ENCODE measurements around the gene CITED2.
"Not testable (repeated sequence)": the region's sequence is repeated elsewhere in the genome, so short reads cannot be mapped to it uniquely, and the experiment has no call there.

Gene CITED2, protein sequence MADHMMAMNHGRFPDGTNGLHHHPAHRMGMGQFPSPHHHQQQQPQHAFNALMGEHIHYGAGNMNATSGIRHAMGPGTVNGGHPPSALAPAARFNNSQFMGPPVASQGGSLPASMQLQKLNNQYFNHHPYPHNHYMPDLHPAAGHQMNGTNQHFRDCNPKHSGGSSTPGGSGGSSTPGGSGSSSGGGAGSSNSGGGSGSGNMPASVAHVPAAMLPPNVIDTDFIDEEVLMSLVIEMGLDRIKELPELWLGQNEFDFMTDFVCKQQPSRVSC

DNA sequence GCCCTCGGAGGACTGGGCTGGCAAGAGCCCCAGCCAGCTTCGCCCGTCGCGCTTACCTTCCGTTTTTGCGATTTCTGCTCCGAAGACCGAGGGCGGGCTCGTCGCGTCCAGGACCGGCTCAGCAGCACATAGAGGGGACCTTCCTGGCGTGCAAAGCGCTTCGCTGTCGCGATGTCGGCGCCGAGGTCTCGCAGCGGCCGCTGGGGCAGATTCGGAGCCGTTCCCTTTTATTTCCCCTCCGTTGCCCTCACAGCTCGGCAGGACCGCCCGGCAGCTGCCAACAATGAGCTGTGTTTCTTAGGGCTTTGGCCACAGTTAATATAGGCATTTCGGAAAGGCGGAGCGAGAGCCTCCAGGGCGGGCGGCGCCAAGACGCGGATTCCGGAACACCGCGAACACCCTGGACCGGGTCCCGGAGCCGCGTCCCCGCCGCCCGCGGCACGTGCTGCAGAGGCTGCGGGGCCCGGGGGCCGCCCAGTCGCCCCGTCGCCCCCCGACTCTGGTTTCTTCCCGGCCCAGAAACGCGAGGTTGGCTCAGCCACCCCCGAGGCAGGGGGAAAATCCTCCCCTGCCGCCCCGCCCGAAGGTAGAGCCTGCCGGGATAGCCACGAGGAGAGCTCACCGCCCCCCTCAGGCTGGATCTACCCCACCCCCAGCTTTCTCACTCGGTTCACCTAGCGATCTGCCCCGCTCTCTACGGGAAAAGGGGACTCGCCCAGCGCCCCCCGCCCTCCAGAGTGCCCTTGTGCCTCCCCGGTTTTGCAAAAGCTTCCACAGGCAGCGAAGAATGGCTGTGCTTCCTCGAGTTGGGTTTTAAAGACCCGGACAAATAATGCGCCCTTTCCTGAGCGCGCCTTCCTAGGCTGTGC, at the start of gene CITED2:
Gene CITED2 (minus strand): TSS at position 292 of the 869 bp plus-strand sequence. CDS start 704 bp downstream, outside the sequence.
- peak; percentile 94 for DNase-seq

DNA sequence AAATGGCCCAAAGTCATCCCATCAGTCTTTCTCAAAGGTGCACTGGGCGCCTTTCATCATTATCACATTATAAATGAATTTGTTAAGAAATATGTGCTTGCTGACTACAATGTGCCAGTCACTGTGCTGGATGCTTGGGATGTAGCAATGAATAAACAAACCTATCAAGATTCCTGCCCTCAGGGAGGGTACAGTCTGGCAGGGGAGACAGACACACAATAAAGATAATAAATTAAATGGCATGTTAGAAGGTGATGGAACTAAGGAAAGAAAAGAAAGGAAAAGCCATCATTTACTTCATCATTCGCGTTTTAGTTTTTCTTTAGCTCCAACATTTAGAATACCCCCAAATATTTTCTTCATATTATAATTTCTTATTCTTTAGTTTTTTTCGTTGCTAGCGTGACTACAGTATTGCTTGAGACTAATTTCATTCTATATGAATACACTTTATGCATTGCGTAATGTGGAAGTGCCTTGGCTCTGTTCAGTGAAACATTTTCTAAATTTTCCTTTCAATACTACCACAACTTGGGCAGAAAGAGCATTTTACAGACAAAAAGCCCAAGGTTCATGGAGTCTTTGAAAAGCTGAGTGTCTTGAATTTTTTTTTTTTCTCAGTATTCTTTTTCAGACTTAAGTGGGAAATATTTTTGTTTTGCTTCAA, 48.7 kb upstream of the CITED2 start:
- no peak for DNase-seq

DNA sequence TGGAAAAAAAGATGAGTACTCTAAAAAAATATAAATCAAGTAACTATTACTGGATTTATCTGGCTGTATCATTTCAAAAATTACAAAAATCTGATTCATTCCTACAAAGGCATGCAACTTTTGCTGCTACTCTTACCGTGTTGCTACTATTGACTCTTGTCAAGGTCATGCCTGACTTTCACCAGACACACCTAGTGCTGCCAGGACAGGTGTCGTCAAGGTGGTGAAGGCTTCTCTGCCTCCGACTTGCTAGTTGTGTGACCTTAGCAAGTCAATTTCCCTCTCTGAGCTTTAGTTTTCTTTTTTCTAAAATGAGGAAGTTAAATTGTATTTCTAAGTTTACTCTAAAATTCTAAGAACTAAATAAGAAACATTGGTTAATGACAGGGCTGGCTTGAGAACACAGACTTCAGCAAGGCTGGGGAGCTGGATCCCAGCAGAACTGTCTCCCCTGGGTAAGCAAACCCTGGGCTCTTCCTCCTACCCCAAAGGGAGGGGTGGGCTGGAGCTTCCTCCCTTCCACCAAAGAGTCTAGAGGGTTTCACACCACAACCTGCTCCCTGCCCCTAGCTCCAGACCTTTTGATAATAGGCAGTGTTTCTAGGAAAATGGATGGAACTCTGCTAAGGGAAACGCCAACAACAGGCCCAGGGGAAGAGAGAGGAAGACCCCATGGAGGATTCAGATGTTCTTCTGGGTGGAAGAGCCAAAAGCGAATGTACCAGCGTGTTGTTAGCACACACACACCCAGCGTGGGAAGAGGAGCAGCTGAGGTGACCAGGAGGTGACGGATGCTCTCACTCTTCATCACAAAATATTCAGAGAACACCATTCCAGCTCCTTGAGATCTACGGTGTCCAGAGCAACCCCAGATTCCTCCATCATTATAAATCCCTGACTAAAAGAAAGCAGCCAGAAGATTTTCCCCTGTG, 47.9 kb upstream of the CITED2 start:
- DNase-seq = no peak

DNA sequence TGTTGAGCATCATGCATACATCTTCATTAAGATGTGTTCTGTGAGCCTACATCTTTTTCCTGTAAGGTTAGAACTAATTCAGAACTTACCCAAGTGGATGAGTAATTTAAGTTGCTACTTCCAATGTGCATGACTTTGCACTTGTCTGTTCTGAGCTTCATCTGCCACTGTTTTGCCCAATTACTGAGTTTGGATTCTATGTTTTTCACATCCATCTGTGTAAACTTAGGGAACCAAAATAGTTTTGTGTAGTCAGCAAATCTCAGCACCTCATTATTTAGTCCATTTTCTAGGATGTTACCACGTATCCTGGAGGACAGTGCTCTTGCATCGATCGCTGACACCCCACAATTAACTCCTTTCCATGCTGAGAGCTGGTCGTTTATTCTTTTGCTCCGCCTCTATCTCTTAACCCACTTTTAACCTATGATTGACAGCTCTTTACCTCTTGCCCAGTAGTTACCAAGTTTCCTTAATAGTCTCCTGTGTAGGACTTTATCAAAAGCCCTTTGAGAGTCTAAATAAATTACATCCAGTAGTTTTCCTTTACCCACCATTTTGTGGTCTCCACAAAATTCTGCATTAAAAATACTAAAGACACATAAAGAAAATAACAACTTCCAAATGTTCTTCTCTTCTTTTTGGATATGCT, 44.2 kb upstream of the CITED2 start:
- DNase-seq = no peak

DNA sequence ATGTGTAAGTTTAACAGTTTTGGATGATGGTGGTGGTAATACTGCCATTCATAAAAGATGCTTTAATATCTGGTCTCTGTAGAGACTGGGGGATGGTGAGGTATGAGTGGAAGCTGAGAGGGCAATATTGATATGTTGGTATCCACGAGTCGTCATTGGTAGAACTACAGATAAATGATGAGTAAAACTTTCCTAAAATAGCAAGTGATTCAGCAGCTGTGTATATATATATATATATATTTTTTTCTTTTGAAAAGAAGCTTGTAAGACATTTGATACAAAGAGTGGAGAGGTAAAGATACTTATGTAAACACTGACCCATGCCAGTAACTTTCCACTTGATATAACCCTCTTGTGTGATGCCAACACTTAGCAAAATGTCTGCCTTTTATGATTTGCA, 41.7 kb upstream of the CITED2 start:
- DNase-seq = no peak

DNA sequence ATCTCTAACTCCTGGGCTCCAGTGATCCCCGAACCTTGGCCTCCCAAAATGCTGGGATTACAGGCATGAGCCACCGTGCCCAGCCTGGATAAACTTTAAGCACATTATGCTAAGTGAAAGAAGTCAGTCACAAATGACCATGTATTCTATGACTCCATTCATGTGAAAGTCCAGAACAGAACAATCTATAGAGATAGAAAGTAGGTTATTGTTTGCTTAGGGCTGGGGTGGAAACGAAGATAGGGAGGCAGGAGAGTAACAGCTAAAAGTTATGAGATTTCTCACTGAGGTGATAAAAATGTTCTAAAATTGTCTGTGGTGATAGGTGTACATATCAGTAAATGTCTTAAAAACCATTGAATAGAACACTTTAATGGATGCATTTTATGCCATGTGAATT, 40.9 kb upstream of the CITED2 start:
- DNase-seq = no peak

DNA sequence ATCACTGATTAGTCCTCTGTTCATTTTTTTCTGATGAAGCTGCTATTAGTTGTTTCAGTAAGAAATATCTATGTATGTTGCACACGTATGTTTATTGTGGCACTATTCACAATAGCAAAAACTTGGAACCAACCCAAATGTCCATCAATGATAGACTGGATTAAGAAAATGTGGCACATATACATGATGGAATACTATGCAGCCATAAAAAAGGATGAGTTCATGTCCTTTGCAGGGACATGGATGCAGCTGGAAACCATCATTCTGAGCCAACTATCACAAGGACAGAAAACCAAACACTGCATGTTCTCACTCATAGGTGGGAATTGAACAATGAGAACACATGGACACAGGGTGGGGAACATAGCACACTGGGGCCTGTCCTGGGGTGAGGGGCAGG, 37.7 kb upstream of the CITED2 start:
- not testable (repeated sequence) for DNase-seq

DNA sequence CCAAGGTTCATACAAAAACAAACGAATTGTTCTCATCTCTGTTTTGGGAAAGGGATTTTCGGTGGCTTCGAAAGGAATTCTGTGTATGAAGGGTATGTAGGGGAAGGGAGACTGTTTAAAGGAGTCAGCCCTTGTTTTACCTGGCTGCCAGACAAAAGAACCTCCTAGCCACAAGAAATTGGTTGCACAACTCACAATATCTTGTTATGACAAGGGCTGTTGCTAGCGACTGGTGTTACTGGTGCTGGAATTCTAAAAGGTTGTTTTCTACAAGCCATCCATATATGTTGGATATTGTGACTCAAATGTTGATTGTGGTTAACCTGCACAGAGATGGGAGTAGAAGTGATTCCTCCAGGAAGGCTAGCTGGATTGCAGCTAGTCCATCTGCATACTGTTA, 34.6 kb upstream of the CITED2 start:
- no peak for DNase-seq

DNA sequence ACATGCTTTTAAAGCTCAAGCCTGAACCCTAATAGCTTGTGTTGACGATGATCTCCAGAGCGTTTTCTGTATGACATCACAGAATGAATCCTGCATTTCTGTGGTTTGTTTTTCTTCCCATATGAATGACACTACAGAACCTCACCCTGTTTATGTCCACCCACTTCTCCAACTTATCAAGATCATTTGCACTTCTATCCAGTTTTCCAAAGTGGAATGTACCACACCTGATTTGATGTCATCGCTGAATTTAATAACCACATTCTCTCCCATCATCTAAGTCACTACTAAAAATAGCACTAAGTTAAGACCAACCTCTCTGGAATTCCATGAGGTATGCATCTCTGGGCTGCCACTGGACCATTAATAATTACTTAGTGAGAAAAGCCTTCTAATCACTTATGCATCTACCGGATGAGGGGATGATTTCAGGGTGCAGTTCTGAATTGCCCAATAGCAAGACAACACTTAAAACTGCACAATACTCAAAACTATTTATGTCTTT, 33.3 kb upstream of the CITED2 start:
- DNase-seq = no peak

DNA sequence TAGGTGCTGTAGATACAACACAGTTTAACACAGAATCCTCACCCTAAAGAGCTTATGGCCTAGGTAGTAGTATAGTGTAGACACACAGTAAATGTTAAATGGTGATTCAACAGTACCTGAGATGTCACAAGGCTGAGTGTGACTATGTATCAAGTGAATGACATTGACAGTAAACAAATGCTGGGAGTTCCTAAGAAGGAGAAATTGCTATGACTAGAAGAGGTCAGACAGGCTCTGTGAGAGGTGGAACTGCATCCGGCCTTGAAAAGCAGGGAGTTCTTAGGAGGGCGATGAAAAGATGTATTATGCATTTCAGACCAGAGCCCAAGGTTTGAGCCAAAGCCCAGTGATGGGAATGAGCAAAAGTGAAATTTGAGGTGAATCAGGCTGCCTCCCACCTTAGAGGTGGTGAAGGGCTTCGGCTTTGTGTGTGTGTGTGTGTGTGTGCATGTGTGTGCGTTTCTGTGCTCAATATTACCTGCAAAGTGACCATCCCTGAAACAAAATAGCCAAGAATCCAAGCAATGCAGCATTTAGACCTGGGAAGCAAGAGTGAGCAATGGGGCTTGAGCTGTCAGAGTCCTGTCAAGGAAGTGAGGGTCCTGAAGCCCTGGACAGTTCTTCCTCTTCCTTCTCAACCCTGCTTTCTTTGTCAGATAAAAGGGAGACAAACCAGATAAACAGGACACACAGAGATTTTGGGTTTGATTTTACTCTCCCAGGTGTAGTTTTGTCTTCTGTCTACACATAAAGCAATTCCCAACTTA, 32.3 kb upstream of the CITED2 start:
- DNase-seq = no peak

DNA sequence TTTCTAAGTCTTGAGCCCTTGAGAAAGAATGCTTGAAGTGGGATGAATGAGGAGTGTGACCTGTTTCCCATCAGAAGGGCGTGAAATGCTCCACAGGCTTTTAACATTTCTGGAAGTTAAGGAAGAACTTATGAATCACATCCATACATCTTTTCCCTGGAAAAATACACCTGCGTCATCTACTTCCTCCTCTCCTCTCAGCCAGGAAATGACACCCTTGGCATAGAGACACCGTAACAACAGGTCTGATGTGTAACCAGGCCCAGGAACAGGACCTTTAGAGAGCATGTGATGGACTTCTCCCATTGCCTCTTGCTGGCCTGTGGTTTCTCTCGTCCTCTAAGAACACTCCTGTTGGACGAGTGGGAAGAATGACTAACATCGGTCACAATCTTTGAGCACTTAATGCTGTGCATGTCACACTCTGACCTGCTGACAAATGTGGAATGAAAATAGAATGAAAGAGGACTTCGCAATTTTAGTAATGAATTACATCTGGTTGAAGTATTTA, 28.5 kb upstream of the CITED2 start:
- no peak for DNase-seq

DNA sequence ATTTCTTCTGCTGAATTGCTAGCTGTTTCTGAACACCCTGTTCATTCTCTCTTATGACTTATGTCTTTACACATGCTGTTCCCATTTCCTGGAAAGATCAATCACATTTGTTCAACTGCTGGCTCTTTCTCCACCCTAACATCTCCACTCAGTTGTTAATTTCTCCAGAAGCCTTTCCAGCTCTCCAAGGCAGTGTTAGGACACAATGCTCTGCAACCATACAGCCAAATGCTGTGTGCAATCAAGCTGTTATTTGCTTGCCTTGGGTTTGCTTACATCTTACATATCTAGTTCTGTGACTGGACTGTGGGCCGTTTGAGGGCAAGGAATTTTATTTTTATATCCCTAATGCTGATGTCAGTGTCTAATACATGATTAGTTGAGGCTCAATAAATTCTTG, 24.2 kb upstream of the CITED2 start:
- no peak for DNase-seq

DNA sequence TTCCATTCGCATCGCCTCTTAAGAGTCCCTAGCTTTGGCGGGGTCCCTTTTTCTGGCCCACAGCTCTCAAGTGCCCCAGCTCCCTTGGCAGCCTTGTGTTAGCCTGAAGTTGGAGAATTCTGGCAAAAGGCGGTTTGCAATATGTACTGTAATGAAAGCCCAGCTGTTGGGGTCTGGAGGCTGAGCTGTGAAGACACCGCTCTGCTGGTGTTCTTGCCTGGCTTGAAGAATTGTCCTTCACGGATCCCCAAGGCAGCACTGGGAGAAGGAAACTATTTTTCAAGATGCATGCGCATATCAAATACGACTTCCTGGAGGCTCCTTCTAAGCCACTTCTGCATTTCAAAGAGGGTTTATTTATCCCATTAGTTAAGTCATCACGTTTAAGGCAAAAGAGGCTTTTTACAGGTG, 21.4 kb upstream of the CITED2 start:
- no peak for DNase-seq

DNA sequence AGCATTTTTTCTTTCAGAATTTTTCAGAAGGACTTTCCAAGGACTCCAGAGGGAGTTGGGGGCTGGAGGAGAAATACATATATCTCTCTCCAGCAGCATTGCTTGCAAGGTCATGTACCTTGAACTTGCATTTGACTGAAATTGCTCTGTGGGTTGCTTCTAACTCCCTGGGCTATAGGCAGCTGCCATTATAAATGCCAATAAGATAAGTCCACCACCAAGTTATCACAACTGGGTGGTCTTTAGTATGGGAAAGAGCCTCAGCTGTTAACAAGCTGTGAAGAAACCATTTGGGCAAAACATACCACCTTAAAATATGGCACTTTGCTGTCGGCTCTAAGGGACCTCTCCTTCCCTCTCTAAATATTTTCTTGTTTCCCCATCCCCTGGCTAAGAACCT, 20.9 kb upstream of the CITED2 start:
- DNase-seq = no peak

DNA sequence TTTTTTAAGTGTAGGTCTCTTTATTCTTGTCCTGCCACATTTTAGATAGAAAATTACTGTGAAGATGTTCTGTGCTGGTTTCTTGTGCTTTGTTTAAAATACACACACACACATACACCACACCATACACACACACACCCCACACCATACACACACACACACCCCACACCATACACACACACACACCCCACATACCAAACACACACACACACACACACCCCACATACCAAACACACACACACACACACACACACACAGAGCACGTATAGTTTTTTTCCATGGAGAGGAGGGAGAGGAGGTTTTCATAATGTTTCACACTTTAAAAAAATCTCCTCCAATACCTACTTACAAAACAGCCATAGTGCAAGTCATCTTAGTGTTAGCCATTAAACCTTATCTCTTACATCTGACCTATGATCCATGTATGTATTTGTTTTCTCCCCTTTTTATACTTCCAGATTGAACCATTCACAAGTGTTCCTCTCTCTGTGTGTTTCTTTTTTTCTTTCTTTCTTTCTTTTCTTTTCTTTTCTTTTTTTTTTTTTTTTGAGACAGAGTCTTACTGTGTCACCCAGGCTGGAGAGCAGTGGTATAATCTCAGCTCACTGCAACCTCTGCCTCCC, 19.7 kb upstream of the CITED2 start:
- DNase-seq = no peak

DNA sequence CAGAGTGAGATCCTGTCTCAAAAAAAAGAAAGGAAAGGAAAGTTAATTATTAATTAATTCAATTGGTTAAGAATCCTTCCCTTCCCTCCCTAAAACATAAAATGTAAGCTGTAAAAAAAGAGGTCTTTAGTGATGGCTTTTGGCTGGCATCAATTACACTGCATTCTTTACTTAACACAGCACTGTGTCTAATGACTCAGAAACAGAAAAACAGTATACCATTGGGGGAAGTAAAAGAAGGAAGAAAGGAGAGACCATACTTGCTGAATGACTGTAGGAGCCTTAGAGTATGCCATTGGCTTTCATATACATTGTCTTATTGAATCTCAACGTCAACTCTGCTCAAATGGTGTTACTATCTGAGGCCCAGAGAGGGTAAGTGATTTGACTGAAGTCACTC, 18.3 kb upstream of the CITED2 start:
- DNase-seq = no peak

DNA sequence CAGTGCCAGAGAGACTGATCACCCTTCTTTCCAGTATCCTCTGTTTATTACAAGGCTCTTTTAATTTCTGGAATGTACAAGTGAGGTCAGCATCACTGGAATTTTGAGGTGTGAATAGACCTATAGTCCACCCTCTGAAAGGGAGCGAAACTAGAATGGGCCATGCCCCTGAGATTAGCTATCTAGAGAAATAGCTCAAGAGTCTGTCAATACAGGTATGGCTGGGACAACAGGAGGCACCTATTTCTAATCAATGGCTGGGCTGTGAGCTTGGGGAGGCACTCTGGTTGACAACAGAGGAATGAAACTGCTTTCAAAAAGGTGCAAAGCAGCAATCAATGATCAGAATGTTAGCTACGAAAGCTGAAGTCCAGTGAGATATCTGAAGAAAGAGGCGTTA, 17.3 kb upstream of the CITED2 start:
- no peak for DNase-seq

DNA sequence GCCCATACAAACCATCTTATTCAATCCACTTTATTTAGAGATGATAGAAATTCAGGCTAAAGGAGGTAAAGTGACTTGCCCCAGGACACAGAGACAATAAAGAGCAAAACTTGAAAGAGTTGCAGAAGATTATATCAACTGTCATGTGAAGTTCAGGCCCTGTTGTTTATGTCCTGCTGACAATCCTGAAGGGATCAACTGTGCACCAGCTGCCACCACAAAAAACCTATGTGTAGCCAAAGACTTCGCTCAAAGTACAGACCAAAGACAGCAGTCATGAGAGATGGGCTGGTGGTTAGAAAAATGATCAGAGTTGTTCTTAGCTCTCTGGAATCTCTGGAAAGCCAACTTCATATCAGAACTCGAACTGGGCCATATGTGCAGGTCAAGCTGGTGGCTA, 16.0 kb upstream of the CITED2 start:
- DNase-seq = no peak

DNA sequence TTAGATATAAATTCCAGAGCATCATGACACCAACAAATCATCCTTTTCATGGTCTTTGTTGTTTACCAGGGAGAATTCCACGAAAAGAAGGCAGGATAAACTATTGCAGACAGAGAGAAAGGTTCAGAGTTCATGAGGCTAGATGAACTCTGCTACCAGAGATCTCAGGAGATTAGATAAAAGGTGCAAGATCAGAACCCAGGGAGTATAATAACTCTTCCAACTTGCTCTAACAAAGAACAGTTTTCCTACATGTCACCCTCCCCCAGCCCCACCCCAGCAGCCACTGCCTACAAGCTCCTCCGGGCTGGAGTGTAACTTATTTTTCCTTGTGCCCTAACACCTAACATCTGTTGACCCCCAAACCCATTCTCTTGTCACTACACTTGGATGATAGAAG, 13.9 kb upstream of the CITED2 start:
- no peak for DNase-seq

DNA sequence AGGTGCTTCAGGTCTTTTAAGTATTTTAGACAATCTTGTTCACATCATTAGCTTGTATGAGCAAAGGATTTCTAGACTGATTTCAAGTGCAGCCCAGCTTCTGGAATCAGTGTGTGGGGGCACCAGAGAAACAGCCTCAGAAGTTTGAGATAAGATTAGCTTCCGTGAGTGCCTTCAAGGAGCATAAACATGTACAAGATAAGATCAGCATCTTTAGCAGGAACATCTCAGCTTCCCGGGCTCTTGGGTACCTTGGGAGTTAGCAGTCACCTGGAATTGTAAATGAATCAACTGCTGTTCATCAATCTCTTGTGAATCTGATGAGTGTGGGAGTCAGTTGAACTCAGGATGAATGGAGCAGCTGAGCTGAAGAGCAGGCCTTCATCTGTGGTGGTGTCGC, 12.0 kb upstream of the CITED2 start:
- DNase-seq = no peak
